Measurements from ENCODE around the gene MYPN.
"Not testable (repeated sequence)": the region's sequence is repeated elsewhere in the genome, so short reads cannot be mapped to it uniquely, and the experiment has no call there.

The MYPN gene, protein sequence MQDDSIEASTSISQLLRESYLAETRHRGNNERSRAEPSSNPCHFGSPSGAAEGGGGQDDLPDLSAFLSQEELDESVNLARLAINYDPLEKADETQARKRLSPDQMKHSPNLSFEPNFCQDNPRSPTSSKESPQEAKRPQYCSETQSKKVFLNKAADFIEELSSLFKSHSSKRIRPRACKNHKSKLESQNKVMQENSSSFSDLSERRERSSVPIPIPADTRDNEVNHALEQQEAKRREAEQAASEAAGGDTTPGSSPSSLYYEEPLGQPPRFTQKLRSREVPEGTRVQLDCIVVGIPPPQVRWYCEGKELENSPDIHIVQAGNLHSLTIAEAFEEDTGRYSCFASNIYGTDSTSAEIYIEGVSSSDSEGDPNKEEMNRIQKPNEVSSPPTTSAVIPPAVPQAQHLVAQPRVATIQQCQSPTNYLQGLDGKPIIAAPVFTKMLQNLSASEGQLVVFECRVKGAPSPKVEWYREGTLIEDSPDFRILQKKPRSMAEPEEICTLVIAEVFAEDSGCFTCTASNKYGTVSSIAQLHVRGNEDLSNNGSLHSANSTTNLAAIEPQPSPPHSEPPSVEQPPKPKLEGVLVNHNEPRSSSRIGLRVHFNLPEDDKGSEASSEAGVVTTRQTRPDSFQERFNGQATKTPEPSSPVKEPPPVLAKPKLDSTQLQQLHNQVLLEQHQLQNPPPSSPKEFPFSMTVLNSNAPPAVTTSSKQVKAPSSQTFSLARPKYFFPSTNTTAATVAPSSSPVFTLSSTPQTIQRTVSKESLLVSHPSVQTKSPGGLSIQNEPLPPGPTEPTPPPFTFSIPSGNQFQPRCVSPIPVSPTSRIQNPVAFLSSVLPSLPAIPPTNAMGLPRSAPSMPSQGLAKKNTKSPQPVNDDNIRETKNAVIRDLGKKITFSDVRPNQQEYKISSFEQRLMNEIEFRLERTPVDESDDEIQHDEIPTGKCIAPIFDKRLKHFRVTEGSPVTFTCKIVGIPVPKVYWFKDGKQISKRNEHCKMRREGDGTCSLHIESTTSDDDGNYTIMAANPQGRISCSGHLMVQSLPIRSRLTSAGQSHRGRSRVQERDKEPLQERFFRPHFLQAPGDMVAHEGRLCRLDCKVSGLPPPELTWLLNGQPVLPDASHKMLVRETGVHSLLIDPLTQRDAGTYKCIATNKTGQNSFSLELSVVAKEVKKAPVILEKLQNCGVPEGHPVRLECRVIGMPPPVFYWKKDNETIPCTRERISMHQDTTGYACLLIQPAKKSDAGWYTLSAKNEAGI (N-terminal part only)

GRCh38 chr10:68109331-68109730, at the start of gene MYPN:
MYPN (plus strand) TSS chr10:68109488; CDS start chr10:68121439, 11,951 bp downstream.
- no peak within 1 kb of the TSS for H3K9ac ChIP-seq (ENCODE audit: low read depth, low read length)
- no peaks in the 10 kb centered on the region for H3K9me3 ChIP-seq (ENCODE audit: control insufficient read depth, insufficient read depth, low read length)
- H3K4me3 ChIP-seq (ENCODE audit: low read depth, low read length): no peak within 1 kb of the TSS
- no peaks in the 10 kb centered on the region for H3K27me3 ChIP-seq (ENCODE audit: control insufficient read depth, insufficient read depth, low read length)
- H3K36me3 ChIP-seq (ENCODE audit: control insufficient read depth, insufficient read depth, low read length): no peaks in the 10 kb centered on the region
- no peaks in the 10 kb centered on the region for H3K4me1 ChIP-seq (ENCODE audit: control insufficient read depth, insufficient read depth, low read length)

DNA sequence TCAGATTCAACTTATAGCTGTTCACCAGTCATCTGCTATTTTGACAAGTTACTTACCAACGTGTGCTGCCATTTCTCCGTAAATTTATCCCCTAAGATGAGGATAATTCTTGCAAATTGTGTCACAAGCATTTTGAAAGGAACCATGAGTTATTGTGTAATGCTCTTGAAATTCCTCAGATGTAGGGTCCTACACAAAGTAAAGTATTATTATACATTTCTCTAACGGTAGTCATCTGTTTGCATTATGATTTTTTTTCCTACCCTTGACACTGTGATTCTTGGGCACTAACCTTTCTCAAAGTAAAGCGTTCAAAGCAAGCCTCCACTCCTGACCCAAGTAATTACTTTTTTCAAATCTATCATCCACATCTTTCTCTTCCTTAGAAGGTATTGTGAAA, 42.3 kb upstream of the MYPN start:
- Histone ChIP-seq H3K4me3 (ENCODE audit: low read depth, low read length) (no peak overlapping the region), H3K27me3 (ENCODE audit: control insufficient read depth, insufficient read depth, low read length) (no peaks in the 10 kb centered on the region), H3K4me1 (ENCODE audit: control insufficient read depth, insufficient read depth, low read length) (no peaks in the 10 kb centered on the region), H3K9me3 (ENCODE audit: control insufficient read depth, insufficient read depth, low read length) (no peaks in the 10 kb centered on the region), H3K9ac (ENCODE audit: low read depth, low read length) (no peak overlapping the region), H3K36me3 (ENCODE audit: control insufficient read depth, insufficient read depth, low read length) (no peaks in the 10 kb centered on the region)

- Histone ChIP-seq H3K4me3 (ENCODE audit: low read depth, low read length) (no peak overlapping the region), H3K36me3 (ENCODE audit: control insufficient read depth, insufficient read depth, low read length) (no peaks in the 10 kb centered on the region), H3K27me3 (ENCODE audit: control insufficient read depth, insufficient read depth, low read length) (no peaks in the 10 kb centered on the region), H3K9ac (ENCODE audit: low read depth, low read length) (no peak overlapping the region), H3K4me1 (ENCODE audit: control insufficient read depth, insufficient read depth, low read length) (no peaks in the 10 kb centered on the region), H3K9me3 (ENCODE audit: control insufficient read depth, insufficient read depth, low read length) (no peaks in the 10 kb centered on the region)
These were observed 41.8 kb upstream of the MYPN start for GRCh38 chr10:68067508-68067907.

GRCh38 chr10:68073631-68074030, 35.7 kb upstream of the MYPN start:
- H3K9ac ChIP-seq (ENCODE audit: low read depth, low read length): peak overlapping the region; percentile 93
- no peaks in the 10 kb centered on the region for H3K9me3 ChIP-seq (ENCODE audit: control insufficient read depth, insufficient read depth, low read length)
- H3K27me3 ChIP-seq (ENCODE audit: control insufficient read depth, insufficient read depth, low read length): no peaks in the 10 kb centered on the region
- H3K4me3 ChIP-seq (ENCODE audit: low read depth, low read length): peak overlapping the region; percentile 92
- no peaks in the 10 kb centered on the region for H3K36me3 ChIP-seq (ENCODE audit: control insufficient read depth, insufficient read depth, low read length)
- peaks cover 8% of the 10 kb centered on the region for H3K4me1 ChIP-seq (ENCODE audit: control insufficient read depth, insufficient read depth, low read length)

DNA sequence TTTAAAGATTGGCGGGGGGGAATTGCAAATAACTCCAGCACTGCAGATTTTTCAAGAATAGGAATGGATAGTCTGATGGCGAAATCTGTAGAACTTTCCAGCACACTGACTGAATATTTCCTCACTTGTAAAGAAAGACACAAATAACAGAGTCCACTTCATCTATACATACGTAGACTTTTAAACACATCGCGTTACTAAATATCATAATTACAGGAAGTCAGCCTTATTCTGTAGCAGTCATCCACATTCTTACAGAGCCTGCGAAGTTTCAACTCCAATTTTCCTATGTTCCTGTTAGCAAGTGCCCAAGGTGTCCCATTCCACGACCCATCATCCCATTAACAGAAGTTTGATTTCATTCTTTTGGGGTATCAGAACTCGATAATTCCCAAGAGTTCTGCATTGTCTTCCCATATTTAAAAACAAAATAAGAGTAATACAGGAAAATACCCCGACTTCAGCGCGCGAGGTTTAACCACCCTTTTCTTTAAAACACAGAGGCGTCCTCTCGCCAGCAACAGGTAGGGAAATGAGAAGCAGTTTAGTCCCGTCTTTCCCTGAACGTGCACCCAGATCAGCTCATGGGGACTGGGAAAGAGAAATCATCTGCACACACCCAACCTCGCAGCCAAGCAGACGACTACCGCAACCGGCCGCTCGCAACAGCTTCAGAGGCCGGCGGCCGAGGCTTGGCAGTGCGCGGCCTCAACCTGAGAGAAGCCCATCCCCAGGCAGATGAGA, 35.1 kb upstream of the MYPN start:
- peak overlapping the region; percentile 92 for H3K4me3 ChIP-seq (ENCODE audit: low read depth, low read length)
- H3K27me3 ChIP-seq (ENCODE audit: control insufficient read depth, insufficient read depth, low read length): no peaks in the 10 kb centered on the region
- H3K9ac ChIP-seq (ENCODE audit: low read depth, low read length): peak overlapping the region; percentile 93
- no peaks in the 10 kb centered on the region for H3K36me3 ChIP-seq (ENCODE audit: control insufficient read depth, insufficient read depth, low read length)
- no peaks in the 10 kb centered on the region for H3K9me3 ChIP-seq (ENCODE audit: control insufficient read depth, insufficient read depth, low read length)
- peaks cover 8% of the 10 kb centered on the region for H3K4me1 ChIP-seq (ENCODE audit: control insufficient read depth, insufficient read depth, low read length)

DNA sequence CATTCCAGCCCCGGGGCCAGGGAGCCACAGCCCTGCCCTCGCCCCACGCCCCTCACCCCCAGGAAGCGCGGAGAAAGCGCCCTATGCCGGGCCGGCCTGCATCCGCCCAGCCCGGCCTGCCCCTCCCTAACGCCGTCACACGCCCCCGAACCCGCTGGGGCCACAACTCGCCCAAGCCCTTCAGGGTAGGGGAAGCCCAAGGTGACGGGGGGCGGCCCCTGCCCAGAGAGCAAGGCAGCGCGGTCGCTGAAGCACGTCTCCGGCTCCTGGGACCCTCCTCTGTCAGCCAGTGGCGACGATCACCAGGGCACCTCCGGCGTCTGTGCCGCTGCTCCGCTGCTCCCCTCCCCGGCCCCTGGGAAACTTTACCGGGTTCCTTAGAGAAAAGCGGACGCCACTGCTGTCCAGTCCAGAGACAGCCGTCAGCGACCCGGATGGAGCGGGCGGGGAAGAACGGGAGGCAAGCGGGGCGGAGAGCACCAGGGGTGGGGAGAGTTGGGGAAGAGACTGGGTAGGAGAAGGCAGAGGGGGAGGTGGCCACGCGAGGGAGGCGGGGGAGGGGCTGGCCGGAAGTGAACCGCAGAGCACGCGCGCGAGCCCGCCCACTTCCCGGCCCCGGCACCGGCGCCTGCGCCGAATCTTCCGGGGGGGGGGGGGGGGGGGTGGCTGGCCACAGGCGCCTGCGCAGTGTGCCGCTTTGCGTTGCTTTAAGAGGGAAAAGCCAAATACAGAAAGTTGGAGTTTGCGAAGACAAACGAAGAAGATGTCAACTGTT, 34.3 kb upstream of the MYPN start, which contains the start of gene HERC4:
HERC4 (minus strand) TSS at position 509 of the 775 bp plus-strand sequence. CDS start 2,175 bp downstream, outside the sequence.
- Histone ChIP-seq H3K27me3 (ENCODE audit: control insufficient read depth, insufficient read depth, low read length) (no peaks in the 10 kb centered on the region), H3K36me3 (ENCODE audit: control insufficient read depth, insufficient read depth, low read length) (no peaks in the 10 kb centered on the region), H3K4me1 (ENCODE audit: control insufficient read depth, insufficient read depth, low read length) (peaks cover 8% of the 10 kb centered on the region), H3K4me3 (ENCODE audit: low read depth, low read length) (peak within 1 kb of the TSS; percentile 92), H3K9me3 (ENCODE audit: control insufficient read depth, insufficient read depth, low read length) (no peaks in the 10 kb centered on the region), H3K9ac (ENCODE audit: low read depth, low read length) (peak within 1 kb of the TSS; percentile 93)

- Histone ChIP-seq H3K9me3 (ENCODE audit: control insufficient read depth, insufficient read depth, low read length) (no peaks in the 10 kb centered on the region), H3K4me3 (ENCODE audit: low read depth, low read length) (peak overlapping the region; percentile 20), H3K4me1 (ENCODE audit: control insufficient read depth, insufficient read depth, low read length) (peaks cover 8% of the 10 kb centered on the region), H3K36me3 (ENCODE audit: control insufficient read depth, insufficient read depth, low read length) (no peaks in the 10 kb centered on the region), H3K27me3 (ENCODE audit: control insufficient read depth, insufficient read depth, low read length) (no peaks in the 10 kb centered on the region), H3K9ac (ENCODE audit: low read depth, low read length) (no peak overlapping the region)
These were observed 33.7 kb upstream of the MYPN start for GRCh38 chr10:68075550-68076004.

DNA sequence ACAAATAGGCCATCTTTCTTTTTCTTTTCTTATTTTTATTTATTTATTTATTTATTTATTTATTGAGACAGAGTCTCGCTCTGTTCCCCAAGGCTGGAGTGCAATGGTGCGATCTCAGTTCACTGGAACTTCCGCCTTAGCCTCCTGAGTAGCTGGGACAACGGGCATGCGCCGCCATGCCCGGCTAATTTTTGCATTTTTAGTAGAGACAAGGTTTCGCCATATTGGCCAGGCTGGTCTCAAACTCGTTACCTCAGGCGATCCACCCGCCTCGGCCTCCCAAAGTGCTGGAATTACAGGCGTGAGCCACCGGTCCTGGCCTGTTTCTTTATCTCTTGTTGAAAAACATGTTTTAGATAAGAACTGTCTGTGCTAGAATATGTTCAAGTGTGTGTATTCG, 33.2 kb upstream of the MYPN start:
- H3K27me3 ChIP-seq (ENCODE audit: control insufficient read depth, insufficient read depth, low read length); H3K9ac ChIP-seq (ENCODE audit: low read depth, low read length); H3K4me3 ChIP-seq (ENCODE audit: low read depth, low read length); H3K9me3 ChIP-seq (ENCODE audit: control insufficient read depth, insufficient read depth, low read length); H3K36me3 ChIP-seq (ENCODE audit: control insufficient read depth, insufficient read depth, low read length); H3K4me1 ChIP-seq (ENCODE audit: control insufficient read depth, insufficient read depth, low read length): not testable (repeated sequence)

DNA sequence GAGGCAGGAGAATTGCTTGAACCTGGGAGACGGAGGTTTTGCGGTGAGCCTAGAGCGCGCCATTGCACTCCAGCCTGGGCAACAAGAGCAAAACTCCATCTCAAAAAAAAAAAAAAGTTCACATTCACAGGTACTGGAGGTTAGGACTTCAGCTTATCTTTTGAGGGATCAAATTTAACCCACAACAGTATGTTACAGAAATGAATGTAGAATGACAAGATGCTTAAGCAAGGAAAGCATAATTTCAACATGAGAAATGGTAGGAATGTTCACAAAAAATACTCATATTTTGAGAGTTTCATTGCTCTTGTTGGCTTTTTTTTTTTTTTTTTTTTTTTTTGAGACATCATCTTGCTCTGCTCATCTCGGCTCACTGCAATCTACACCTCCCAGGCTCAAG, 32.3 kb upstream of the MYPN start:
- Histone ChIP-seq H3K9me3 (ENCODE audit: control insufficient read depth, insufficient read depth, low read length) (no peaks in the 10 kb centered on the region), H3K4me1 (ENCODE audit: control insufficient read depth, insufficient read depth, low read length) (peaks cover 14% of the 10 kb centered on the region), H3K27me3 (ENCODE audit: control insufficient read depth, insufficient read depth, low read length) (no peaks in the 10 kb centered on the region), H3K4me3 (ENCODE audit: low read depth, low read length) (no peak overlapping the region), H3K9ac (ENCODE audit: low read depth, low read length) (no peak overlapping the region), H3K36me3 (ENCODE audit: control insufficient read depth, insufficient read depth, low read length) (no peaks in the 10 kb centered on the region)

DNA sequence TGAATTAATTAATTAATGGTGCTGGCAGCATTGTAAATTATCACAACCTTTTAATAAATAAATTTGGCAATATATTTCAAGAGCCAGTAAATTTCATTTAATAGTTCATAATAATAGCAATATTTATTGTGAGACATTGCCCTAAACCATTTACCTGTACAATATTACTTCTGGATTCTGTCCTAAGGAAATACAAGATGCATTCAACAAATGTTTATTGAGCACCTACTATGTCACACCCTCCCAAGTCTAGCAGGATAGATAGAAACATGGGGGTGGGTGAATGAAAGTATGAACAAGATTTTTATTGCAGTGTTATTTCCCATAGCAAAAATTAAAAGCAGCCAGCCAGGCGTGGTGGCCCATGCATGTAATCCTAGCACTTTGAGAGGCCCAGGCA, 29.9 kb upstream of the MYPN start:
- Histone ChIP-seq H3K27me3 (ENCODE audit: control insufficient read depth, insufficient read depth, low read length) (no peaks in the 10 kb centered on the region), H3K9me3 (ENCODE audit: control insufficient read depth, insufficient read depth, low read length) (no peaks in the 10 kb centered on the region), H3K4me1 (ENCODE audit: control insufficient read depth, insufficient read depth, low read length) (peaks cover 11% of the 10 kb centered on the region), H3K4me3 (ENCODE audit: low read depth, low read length) (no peak overlapping the region), H3K36me3 (ENCODE audit: control insufficient read depth, insufficient read depth, low read length) (no peaks in the 10 kb centered on the region), H3K9ac (ENCODE audit: low read depth, low read length) (no peak overlapping the region)
